ENCODE results near the gene SLC43A3.

The SLC43A3 gene

GRCh38 chr11:57357310-57357709 lies 69.6 kb downstream of the SLC43A3 start:
- no peak overlapping the region for H2AFZ ChIP-seq (ENCODE audit: low read depth, low read length)
- H3K27me3 ChIP-seq (ENCODE audit: low read depth, low read length) = no peaks in the 10 kb centered on the region
- no peak overlapping the region for H3K4me2 ChIP-seq (ENCODE audit: low read length)
- H4K20me1 ChIP-seq (ENCODE audit: insufficient read depth, low read length) = no peaks in the 10 kb centered on the region
- H3K9ac ChIP-seq (ENCODE audit: low read length) = no peak overlapping the region
- no peak for TF ChIP-seq CTCF (IDR thresholded peaks at IDR 0.05; ENCODE audit: low read depth, low read length)
- no peak for TF ChIP-seq EZH2phosphoT487 (IDR thresholded peaks at IDR 0.05; ENCODE audit: low read depth)
- H3K4me1 ChIP-seq (ENCODE audit: low read length) = peaks cover 51% of the 10 kb centered on the region
- H3K27ac ChIP-seq (ENCODE audit: low read length) = no peak overlapping the region
- no peaks in the 10 kb centered on the region for H3K9me3 ChIP-seq (ENCODE audit: insufficient read depth, low read length)
- H3K4me3 ChIP-seq (ENCODE audit: low read length) = no peak overlapping the region
- no peaks in the 10 kb centered on the region for H3K79me2 ChIP-seq (ENCODE audit: low read length)
- no peaks in the 10 kb centered on the region for H3K36me3 ChIP-seq (replicated peaks; ENCODE audit: low read depth, low read length)

Data from OCI-LY3 (cell line).